HG03060 (cell line): ENCODE results near the gene INSIG1.

ENCODE experiments used
- ATAC-seq: cut with Tn5 transposase; IDR thresholded peaks from one replicate; pipeline ENCODE4 v1.9.1; 2021; ENCODE audit warnings: low read depth, moderate number of reproducible peaks; ENCODE audit not compliant: unreplicated experiment

INSIG1 gene

DNA sequence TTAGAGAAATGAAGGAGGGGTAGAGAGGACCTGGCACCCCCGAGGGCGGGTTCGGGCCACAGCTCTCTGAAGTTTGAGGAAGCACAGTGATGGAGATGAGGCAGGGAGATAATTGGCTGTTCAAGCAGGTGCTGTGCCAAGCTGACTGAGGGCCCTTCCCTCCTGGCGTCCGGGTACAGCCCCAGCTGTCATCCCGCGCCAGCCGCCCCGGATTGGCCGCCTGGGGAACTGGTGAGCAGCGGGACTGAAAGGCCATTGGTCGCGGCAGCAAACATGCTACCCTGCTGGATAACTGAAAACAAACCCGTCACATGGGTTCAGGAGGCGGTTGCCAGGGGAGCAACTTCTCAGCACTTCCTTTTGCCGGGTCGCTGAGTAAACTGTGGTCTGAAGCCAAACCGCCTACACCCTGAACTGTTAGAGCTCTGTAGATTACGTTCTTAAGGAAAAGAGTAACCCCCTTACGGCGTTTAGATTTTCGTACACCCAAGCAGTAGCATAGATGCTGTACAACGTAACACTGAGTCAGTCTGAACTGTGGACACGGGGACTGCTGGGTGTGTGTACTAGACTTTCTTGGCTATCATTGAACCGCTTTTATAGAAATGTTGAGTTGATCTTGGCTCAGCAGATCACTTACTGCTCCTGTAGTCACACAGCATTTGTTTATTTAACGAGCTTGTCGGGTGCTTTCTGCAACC lies 1.3 kb downstream of the INSIG1 start:
- ATAC-seq: peak; percentile 74

DNA sequence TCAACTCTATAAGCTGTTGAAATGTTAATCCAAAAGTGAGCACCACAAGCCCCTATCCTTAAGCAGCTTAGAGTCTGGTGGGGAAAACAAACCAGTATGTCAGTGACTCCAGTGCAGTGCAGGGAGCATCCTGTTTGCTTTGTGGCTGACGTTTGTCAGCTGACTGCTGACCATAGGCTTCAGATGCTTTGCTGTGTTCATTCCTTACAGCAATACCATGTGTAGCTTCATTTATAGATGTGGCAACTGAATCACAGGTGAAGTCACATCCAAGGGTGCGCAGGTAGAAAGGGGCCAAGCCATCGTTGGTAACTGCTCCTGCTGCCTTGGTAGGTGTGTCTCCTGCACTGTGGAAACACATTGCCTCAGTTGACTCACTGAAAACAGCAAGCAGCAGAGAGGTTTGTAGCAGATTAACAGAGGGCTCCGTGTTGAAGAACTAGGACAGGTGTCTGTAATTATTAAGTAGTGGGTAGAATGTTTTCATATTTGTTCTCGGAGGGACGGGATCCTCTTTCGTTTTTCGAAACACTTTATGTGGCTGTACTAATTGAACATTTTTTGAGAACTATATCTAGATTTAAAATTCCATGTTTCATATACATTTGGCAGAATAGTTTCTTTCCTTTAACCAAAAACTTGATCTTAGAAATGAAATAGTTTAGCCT lies 2.0 kb downstream of the INSIG1 start:
- ATAC-seq: no peak

DNA sequence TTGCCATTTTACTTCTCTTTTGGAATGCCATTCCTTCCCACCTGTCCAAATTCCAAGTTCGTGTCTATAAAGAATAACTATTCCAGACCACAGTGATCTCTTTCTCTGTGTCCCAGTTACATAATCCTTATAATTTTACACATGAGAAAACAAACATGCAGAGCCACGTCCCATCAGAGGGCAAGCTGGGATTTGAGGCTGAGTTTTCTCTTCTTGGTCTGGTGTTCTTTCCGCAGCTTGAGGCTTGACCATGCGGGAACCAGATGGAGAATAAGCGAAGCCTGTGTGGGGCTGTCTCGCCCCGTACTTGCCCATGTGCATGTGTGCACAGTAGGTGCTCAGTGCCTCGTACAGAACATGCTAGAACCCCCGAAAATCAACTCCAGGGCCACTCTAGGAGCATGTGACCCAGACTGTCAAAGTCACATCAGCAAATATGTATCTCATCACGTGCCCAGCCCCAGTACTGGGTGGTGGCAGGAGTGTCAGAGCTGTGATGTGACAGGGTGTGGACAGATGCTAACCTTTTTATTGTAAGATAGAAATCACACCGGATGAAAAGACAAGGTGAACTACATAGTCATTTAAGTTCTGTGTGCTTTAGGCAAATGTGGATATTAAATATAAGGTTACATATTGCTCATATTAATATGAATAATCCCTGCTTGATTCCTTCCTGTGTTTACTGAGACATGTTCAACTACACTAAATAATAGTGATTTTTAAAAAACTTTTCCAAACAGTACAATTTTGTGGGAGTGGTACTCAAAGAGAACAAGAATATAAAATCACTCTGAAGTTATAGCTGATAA lies 3.2 kb downstream of the INSIG1 start:
- ATAC-seq: no peak

DNA sequence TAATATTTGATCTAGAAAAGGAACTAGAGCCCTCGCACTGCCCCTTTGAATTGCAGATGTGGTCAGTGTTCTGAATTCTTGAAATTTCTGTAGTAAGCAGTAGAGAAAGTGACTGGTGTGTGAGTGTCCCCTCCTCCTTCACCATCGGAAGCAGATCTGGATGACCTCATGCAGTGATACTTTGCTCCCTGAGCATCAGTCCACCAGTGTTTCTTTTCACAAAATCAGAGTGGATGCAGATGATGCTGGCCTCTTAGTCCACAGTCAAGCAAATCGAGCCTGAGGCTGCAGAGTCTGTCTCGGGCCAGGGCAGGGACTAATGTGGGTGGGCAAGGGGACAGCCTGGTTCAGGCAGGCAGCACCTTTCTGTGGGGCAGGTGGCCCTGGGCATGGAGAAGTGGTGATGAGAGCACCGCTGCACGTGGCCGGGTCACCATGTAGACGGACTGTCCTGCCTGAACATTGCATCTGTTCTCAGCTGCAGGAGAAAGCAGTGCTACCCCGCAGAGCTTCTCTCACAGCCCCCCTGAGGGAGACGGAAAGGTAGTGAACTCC lies 5.4 kb downstream of the INSIG1 start:
- ATAC-seq: no peak

DNA sequence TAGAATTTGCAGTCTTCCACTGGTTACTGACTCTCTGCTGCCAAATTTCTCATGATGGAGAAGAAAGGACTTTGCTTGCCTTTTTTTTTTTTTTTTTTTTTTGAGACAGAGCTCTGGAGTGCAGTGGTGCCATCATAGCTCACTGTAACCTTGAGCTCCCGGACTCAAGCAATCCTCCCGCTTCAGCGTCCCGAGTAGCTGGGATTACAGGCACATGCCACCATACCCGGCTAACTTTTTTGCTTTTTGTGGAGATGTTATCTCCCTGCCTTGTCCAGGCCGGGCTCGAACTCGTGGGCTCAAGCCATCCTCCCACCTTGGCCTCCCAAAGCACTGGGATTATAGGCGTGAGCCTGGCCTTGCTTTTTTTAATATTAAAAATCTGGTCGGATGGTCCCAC lies 6.2 kb downstream of the INSIG1 start:
- no peak for ATAC-seq

DNA sequence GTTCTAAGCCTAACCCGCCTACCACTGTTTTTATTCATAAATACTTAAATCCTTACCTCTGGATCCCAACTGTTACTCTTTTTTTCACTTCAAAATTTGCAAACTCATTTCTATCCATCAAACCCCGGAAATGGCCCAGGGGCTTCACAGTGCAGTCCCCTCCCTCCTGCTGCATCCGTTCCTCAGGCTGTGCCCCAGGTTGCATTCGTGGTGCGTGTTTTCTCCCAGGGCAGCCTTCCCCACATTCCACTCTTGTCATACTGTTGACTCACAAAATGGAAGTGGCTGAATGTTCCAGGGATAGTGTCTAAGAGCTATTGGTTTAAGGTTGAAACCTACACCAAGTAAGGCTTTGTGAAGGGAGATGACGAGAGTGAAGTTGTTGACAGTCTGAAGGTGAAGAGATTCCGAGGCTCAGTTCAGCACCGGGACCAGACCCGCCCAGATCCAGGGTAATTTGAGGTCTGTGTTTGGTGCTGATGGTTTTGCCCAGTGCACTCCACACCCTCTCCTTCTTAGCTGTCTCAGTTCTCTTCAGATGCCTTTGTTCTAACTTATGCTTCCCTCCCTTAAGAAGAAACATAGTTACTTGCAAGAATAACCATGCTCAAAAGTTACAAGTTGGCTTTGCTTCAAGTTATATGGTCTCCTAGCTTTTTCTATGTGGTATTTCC lies 7.7 kb downstream of the INSIG1 start:
- ATAC-seq: no peak

DNA sequence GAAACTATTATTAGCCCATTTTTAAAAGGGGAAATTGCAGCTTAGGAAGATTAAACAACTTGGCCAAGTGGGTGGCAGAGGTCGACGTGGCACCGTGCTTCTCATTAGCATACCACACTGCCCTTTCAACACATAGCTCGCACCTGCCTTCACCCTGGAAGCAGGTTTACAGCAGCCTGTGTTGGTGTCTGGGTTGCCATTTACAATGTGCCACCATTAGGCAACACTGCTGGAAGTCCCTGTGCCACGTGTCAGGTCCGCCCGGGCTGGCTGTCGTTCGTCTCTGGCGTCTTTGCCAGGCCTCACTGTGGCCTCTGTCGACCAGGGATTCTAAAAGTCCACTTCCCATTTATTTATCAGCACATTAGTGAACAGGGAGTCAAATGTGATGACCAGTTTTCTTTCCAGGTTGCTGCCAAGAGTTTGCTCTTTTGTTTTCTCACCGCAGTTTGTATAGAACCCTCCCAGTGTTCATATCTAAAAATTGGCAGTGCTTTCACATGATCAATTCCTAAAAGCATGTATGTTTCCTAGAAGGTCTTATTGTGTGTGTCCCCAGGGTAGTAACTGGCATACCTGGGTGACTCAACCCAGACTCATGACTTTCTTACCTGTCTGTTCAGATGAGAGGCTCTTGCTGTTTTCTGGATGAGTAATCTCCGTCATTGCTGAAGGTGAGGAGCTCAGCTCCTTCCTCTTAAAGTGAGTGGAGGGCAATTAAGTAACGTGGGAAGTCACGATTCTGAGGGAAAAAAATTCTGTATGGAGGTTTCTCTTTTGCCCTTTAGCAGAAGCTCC lies 9.2 kb downstream of the INSIG1 start:
- no peak for ATAC-seq

DNA sequence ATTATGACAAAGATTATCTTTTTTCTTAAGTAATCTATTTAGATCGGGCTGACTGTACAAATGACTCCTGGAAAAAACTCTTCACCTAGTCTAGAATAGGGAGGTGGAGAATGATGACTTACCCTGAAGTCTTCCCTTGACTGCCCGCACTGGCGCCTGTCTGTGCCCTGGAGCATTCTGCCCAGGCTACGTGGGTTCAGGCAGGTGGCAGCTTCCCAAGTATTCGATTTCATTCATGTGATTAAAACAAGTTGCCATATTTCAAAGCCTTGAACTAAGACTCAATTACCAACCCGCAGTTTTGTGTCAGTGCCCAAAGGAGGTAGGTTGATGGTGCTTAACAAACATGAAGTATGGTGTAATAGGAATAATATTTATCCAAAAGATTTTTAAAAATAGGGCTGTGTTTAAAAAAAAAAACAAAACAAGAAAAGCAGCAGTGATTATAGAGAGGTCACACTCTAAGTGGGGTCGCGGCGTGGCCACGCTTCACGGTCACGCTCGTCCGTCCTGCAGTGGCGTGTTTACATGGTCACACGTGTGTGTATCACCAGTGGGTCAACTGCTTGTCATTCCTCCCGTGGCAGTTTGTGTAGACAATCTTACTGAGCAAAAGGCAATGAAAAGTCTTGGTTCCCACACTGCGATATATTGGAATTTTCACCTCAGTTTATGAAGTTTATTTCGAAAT lies 10.8 kb downstream of the INSIG1 start:
- ATAC-seq: no peak

DNA sequence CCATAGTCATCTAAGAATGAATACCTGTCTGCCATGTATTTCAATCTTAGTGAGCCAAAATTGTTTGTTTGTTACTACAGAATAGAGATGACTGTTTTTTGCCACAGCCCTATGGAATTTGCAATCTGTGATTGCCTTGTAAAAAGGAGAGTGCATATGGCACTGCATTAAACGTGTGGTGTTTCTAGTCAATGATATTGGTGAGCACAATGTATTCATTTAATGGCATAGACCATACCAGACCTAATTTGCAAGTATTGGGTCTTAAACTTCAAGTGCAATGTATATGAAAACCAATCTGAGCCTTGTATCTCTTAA lies 11.3 kb downstream of the INSIG1 start:
- ATAC-seq: no peak

DNA sequence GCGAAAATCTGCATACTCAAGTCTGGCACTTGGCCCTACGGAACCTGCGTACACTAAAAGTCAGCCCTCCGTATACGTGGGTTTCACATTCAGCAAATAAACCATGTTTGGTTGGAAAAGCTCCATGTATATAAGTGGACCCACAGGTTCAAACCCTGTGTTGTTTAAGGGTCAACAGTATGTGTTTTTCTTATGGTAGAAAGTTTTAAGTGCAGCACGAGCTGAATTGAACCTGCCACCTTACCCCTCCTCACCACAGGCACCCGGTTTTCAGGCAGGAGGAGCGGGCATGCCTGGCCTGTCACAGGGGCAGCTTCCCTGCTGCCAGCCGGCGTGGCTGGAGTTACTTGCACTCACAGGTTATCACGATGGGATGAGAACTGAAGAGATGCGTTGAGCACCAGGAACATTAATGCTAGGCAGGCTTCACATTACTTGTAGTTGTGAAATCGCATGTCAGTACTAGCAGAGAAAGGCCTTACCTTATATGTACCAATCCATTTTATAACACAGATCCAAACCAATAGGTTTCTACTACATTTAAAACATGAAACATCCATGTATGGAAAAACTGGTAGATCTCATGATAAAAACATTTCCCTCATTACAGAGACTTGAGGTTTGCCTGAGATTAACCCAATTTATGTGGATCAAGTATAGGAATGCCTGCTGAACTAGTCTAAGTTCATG lies 12.9 kb downstream of the INSIG1 start:
- no peak for ATAC-seq

DNA sequence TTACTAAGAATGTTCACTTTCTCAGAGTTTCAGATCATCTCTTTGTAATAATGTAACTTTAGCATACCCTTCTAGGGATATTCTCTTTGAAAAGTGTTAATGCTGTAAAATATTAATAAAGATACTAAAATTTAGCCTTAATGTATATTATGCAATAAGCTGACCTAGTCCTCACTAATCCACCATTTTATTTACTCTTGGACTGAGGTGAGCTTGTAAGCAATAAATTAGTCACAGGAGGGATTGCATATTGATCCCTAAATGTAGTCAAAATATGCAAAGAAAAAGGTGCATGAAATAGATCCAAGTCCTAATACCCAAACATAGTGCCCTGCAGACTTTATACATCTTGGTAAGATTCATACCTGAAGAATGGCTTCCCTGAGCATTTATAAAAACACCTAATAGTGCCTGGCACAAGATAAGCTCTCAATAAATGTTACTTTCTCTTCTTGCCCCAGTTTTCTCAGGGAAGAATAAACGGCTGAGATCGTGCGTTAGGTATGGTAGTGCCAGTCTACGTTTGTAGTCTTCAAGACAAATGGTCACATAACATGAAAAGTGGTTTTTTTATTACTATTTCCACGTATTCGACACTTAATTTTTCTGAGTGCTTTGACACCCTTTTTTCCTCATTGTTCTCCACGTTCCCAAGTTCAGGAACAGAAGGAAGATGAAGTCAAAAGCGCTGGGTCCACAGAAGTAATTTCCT lies 14.3 kb downstream of the INSIG1 start:
- ATAC-seq: no peak

DNA sequence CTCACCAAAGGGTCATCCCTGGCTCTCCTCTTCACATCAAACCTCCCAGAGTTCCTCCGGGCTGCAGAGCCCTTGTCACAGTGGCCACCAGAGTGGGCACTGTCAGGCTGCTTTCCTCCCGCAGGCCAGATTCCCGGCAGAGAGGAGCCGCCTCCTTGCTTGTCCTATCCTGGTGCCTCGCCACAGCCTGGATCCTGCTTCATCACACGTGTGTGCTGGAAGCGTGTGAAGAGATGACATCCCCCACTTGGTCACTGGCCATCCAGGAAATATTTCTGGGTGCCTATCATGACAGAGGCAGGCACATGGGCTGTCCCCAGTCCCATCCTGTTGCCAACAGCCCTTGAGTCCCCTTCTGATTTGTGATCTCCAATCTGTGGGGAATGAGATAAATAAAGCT lies 15.0 kb downstream of the INSIG1 start:
- no peak for ATAC-seq

DNA sequence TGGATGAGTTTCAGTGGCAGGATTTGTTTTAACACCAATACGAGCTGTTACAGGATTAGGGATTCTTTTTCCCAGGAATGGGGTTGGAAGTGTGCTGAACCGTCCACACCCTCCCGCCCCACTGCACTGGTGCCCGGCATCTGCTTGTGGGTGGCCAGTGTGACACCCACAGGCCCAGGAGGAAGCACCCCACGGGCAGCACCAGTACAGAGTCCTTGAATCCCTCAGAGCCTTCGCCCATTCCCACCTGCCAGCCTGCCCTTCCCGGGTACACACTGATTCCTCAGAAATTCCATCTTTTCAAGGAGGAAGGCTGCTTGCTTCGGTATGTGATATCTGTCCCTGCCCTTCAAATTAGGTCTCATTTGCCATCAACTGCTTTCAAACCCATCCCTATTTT lies 15.4 kb downstream of the INSIG1 start:
- ATAC-seq: no peak

DNA sequence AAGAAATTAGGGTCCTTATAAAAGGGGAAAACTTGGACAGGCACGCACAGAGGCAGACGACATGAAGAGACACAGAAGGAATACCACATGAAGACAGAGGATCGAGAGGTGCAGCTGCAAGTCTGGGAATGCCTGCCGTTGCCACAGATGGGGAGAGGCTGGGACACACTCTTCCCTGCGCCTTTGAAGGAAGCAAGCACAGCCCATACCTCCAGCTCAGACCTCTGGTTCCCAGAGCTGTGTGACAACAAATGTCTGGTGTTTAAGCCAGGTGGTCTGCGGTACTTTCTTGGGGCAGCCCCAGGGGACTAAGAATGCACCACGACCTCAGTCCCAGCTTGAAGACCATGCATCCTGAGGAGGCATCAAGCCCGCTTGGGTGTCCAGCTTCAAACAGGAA lies 18.3 kb downstream of the INSIG1 start:
- ATAC-seq: no peak

DNA sequence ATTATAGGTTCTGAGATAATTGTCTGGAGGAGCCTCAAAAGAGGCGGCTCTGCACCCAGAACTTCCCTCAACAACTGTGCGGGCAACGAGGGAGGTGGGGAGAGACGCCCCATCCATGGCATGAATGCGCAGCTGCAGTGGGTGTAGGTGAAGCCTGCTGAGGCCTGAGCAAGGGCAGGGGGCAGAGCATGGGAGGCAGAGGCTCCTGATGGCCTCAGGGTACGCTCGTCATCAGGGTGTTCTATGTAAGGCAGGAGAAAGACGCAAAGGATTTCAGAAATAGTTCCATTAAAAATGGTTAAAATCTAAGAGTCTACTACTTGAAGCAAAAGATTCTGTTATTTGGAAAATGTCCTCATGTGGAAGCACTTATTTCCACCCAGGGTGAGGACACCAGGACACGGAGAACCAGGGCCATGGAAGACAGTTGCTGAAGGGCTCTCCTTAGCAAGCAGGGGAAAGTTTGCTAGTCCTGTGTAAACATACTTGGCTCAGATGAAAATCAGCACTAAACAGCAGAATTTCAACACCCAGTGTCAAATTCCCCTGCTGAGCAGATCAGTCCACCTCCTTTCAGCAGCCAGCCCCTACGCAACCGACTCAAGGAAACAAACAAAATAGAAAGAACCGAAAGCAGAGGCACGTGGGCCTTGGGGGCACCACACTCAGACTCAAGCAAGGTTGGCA lies 18.9 kb downstream of the INSIG1 start:
- no peak for ATAC-seq

DNA sequence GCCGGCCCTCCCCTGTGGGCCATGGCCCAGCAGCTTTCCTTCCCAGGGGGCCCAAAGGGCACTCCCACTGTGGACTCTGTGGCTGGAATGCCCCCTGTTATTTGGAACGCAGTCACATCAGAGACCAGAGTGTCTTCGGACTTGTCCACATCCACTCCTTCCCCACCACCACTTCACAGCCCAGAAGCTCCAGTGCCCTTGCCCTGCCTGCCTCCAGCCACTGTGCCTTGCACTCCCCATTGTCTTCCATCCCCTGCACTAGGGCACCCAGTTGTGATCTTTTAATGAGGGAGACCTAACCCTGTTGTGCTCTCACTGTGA lies 19.4 kb downstream of the INSIG1 start:
- ATAC-seq: no peak

DNA sequence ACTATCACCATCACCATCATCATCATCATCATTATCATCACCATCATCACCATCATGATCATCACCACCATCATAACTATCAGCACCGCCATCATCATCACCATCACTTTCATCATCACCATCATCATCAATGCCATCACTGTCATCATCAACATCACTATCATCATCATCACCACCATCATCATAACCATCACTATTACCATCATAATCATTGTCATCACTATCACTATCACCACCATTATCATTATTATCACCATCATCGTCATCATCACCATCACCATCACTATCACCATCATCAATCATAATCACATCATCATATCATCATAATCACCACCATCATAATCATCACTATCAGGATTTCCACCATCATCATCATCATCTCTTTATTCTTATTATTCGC lies 20.6 kb downstream of the INSIG1 start:
- ATAC-seq: no peak

DNA sequence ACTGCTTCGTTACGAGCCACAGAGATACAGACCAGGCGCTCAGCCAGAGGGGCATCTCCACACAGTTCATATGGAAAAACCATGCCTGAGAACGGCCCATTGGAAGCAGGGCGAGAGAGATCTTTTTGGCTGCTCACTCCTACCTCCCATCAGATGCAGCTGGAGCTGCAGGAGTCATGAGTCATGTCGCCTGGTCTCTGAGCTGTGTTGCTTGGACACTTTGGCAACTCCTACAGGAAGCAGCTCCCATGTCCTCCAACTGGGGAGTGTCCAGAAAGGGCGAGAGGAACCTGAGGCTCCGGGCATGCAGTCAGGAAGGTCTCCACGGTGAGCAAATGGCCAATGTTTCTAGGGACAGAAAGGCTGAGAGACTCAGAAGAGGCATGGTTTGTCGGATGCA lies 24.9 kb downstream of the INSIG1 start:
- no peak for ATAC-seq
